ENCODE results near the gene LLGL1.
A peak's percentile ranks its signal among the peaks of the same experiment; 100 is the strongest.

Gene LLGL1

GRCh38 chr17:18225121-18225641 lies at the start of gene LLGL1:
TSS of gene LLGL1 (plus strand) at chr17:18225635. CDS start at chr17:18225683, 48 bp downstream.
- DNase-seq (ENCODE audit: low read depth), result peak; percentile 89

DNA sequence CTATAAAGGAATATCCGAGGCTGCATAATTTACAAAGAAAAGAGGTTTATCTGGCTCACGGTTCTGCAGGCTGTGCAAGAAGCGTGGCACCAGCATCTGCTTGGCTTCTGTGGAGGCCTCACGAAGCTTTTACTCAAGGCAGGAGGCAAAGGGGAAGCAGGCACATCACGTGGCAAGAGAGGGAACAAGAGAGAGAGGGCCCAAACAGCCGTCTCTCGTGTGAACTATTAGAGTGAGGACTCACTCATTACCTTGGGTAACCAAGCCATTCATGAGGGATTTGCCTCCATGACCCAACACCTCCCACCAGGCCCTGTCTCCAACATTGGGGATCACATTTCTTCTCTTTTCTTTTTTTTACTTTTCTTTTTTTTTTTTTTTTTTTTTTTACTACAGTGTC lies 49.3 kb upstream of the LLGL1 start:
- DNase-seq (ENCODE audit: low read depth), result no peak

- no peak for DNase-seq (ENCODE audit: low read depth)
These were observed 48.3 kb upstream of the LLGL1 start for GRCh38 chr17:18177133-18177532.

DNA sequence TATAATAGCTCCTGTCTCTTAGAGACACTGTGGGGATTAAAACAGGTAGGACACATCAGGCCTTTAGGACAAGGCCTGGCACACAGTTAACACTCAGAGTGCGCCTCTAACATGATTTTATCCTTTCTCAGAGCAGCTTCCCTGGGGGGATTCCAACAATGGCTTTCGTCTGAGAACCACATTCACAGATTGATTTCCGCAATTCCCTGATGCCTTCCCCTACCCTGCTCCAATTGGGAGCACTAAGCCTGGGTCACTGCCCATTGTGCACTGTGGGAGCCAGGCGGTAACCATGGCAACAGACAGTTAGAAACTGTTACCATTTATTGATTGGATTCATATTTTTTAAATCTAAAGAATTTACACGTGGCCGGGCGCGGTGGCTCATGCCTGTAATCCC lies 47.7 kb upstream of the LLGL1 start:
- no peak for DNase-seq (ENCODE audit: low read depth)

GRCh38 chr17:18179196-18179595 lies 46.2 kb upstream of the LLGL1 start:
- no peak for DNase-seq (ENCODE audit: low read depth)

GRCh38 chr17:18179804-18180203 lies 45.6 kb upstream of the LLGL1 start:
- DNase-seq (ENCODE audit: low read depth), result no peak

- DNase-seq (ENCODE audit: low read depth), result no peak
These were observed 44.1 kb upstream of the LLGL1 start for GRCh38 chr17:18181358-18181757.

- DNase-seq (ENCODE audit: low read depth), result no peak
These were observed 43.1 kb upstream of the LLGL1 start for GRCh38 chr17:18182110-18182977.

DNA sequence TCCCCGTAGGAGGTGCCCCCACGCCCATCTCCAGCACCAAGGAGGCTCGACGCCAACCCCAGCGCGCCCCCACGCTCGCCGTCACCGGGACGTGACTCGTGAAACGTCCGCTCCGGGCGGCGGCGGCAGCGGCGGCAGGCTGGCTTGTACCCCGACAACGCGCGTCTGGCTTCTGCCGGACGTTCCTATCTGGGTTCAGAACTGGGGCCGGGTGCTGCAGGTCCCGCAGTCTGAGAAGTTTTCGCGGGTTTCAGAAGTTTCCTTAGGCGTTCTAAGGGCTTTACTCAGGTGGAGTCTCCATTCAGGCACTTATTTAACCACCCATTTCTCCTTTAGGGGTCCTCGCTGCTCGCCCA lies 42.5 kb upstream of the LLGL1 start:
- no peak for DNase-seq (ENCODE audit: low read depth)

DNA sequence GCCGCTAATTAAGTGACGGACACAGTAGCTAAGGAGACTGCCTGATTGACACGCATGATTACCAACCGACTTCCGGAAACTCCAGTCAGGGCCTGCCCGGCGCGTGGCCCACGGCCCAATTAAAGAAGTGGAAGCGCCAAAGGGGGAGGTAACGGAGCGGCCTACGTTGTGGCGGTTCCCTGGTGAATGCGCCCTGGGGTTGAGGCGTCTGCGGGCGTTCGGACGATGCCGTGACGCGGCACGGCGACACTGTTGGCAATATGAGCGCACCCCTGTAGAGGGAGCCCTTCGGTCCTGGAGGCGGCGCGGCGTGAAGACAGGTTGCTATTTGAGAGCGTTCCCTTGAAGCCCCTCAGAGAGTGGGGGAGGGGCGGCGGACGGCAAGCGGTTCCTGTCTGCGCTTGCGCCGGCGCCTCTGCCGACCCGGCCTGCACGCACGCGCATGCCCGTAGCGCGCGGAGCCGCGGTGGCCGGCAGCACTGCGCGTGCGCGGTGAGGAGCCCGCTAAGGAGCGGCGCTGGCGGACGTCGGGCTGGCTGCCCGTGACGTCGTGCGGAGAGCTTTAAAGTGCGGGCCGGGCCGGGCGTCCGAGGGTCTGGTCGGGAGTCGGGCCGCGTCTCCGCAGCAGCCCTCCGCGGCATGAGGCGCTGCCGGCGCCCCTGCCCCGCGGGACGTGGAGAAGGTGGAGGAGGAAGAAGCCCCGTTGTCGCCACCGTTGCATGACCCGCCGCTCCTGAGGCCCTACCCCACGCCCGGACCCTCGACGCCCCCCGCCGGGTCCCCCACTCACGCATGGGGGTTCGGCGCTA lies 41.9 kb upstream of the LLGL1 start, which contains the start of gene ALKBH5:
Gene ALKBH5 (plus strand): TSS at position 495 of the 809 bp plus-strand sequence. CDS start 416 bp downstream, outside the sequence.
- DNase-seq (ENCODE audit: low read depth), result peak; percentile 99

GRCh38 chr17:18184143-18185031 lies 41.0 kb upstream of the LLGL1 start:
- no peak for DNase-seq (ENCODE audit: low read depth)

DNA sequence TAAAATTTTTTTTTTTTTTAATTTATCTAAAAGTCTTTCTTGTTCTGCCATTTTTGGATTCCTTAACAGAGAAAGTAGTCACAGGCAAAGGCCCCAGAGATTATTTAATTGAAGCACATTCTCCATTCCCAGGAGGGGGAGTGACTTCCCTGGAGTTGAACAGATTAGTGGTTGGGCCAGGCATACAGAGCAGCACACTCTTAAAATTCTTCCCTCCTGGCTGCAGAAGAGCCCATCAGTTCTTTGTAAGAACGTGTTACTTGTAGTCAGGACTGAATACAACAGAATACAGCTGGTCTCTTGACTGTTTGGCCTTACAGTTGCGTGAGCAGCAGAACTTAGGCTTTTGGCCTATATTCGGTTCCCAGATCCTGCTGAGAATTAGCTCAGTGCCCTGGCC lies 40.0 kb upstream of the LLGL1 start:
- DNase-seq (ENCODE audit: low read depth), result no peak

- no peak for DNase-seq (ENCODE audit: low read depth)
These were observed 39.4 kb upstream of the LLGL1 start for GRCh38 chr17:18185832-18186626.

GRCh38 chr17:18186627-18186982 lies 38.8 kb upstream of the LLGL1 start:
- peak; percentile 41 for DNase-seq (ENCODE audit: low read depth)

GRCh38 chr17:18187226-18187625 lies 38.2 kb upstream of the LLGL1 start:
- no peak for DNase-seq (ENCODE audit: low read depth)

DNA sequence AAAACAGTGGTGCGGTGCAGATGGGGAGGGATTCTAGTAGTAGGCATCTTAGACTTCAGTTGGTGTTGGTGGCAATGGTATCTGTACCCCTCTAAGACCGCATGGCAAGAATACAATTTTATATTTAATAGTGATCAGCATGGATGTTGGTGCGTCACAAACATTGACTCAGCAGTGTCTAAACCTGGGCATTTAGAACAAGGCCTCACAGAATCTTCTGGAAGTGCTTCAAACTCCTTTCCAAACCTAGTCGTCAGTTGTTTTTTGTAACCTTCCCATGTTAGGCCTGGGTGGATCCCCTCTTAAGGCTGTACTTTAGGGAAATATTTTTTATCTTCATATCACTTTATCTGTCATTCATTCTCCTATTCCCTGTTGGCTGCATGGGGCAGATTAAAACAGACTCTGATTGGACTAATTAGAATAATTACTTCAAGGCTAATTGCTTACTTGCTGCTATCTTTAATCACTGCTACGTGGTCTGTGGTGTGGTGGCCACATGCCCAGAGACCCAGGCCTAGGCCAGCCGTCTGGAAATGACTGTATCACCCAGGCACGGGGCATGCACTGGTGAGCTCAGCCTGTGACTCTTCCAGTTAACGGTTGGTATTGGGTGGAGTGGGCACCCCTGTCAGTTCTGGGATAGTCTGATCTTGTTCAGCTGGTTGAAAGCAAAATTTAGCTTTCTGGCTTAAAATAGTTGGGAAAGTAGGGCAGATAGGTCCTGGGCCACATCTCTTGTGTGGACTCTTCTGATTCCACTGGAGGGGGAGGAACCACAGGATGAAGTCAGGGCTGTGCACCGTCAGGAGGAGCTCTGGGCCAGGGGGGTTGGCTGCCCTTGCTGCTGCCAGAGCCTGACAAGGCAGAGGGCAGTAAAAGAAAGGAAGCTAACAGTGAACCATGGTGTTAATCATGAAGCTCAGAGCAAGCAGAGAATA lies 37.3 kb upstream of the LLGL1 start:
- peak; percentile 44 for DNase-seq (ENCODE audit: low read depth)

GRCh38 chr17:18190628-18191235 lies 34.7 kb upstream of the LLGL1 start:
- DNase-seq (ENCODE audit: low read depth), result no peak

DNA sequence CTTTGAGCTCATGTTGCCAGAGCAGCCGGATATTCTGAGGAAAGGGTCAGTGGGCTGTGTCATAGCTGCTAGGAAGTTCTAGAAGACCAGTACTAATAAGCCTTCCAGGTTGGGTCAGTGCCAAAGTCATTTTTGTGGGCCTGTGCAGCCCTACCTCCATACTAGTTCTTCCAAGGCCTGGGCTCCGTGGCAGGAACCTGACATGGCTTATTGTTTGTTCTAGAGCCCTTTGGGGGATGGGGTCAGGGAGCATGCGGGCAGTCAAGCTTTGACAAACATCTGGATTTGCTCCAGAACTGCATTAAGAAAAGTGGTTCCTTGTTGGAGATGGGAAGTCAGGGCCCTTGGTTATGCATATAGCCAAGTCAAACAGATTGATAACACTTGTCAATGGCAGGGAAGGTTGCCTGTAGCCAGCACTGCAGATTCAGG lies 34.2 kb upstream of the LLGL1 start:
- DNase-seq (ENCODE audit: low read depth), result no peak

DNA sequence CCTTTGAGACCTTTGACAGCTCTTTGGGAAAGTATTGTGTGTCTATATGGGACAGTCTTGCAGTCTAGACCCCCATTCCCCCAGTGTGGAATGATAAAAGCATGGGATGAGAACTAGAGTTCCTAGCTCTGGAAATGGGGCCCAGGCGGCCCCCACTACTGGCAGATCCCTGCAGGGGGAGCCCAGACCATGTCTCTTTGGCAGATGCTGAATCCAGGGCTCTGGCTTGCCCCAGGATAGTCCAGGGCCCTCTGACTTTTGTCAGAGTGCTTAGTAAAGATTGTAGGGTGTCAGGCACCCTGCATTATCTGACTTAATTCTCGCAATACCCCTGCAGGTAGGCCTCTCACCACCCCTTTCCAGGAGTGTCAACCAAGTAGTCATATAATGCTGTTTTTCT lies 33.5 kb upstream of the LLGL1 start:
- no peak for DNase-seq (ENCODE audit: low read depth)
